Trophoblast cell (in vitro differentiated cells and primary cell): ENCODE results near the gene ERG.

Experiments
- DNase-seq, 2 donors: peaks; one replicate each; pipeline ENCODE4 v3.0.0-alpha.2; 2016
- H2AFZ ChIP-seq: 2 replicates; pipeline ENCODE4 v1.6.1; 2013; ENCODE audit warnings: low read length, moderate library complexity, mild to moderate bottlenecking; ENCODE audit not compliant: insufficient read depth, poor library complexity
- H2AK5ac ChIP-seq: 2 replicates; pipeline ENCODE4 v1.6.1; 2013; ENCODE audit warnings: mild to moderate bottlenecking, low read length
- H2BK120ac ChIP-seq: 2 replicates; pipeline ENCODE4 v1.6.1; 2013; ENCODE audit warnings: low read length, mild to moderate bottlenecking, moderate library complexity; ENCODE audit not compliant: insufficient read depth, poor library complexity
- H2BK12ac ChIP-seq: 2 replicates; pipeline ENCODE4 v1.6.1; 2013; ENCODE audit warnings: mild to moderate bottlenecking, low read length, moderate library complexity
- H2BK5ac ChIP-seq: 2 replicates; pipeline ENCODE4 v1.6.1; 2013; ENCODE audit warnings: low read length, low read depth, moderate library complexity, mild to moderate bottlenecking; ENCODE audit not compliant: poor library complexity
- H3K14ac ChIP-seq: 2 replicates; pipeline ENCODE4 v1.6.1; 2013; ENCODE audit warnings: mild to moderate bottlenecking, low read length
- H3K18ac ChIP-seq: 2 replicates; pipeline ENCODE4 v1.6.1; 2013; ENCODE audit warnings: mild to moderate bottlenecking, low read length
- H3K23ac ChIP-seq: 2 replicates; pipeline ENCODE4 v1.6.1; 2013; ENCODE audit warnings: low read length
- H3K27ac ChIP-seq: 2 replicates; pipeline ENCODE4 v1.5.1; 2013; ENCODE audit warnings: low read depth, mild to moderate bottlenecking, inconsistent platforms, low read length, moderate library complexity
- H3K27me3 ChIP-seq: 2 replicates; pipeline ENCODE4 v1.6.1; 2013; ENCODE audit warnings: inconsistent platforms, mild to moderate bottlenecking, low read length, moderate library complexity; ENCODE audit not compliant: insufficient read depth
- H3K36me3 ChIP-seq, 2 experiments: 1 replicate in 1 of 2; 2 replicates in 1 of 2; pipeline ENCODE4 v1.6.1; 2013; ENCODE audit warnings: low read length in 2 of 2, mild to moderate bottlenecking in 2 of 2, moderate library complexity in 1 of 2; ENCODE audit not compliant: insufficient read depth in 2 of 2, control insufficient read depth in 1 of 2
- H3K4ac ChIP-seq: 2 replicates; pipeline ENCODE4 v1.6.1; 2013; ENCODE audit warnings: low read depth, mild to moderate bottlenecking, low read length, moderate library complexity
- H3K4me1 ChIP-seq, 2 experiments: 1 replicate in 1 of 2; 2 replicates in 1 of 2; pipeline ENCODE4 v1.6.1; 2013; ENCODE audit warnings: low read length in 2 of 2, mild to moderate bottlenecking in 2 of 2, moderate library complexity in 1 of 2; ENCODE audit not compliant: insufficient read depth in 2 of 2, control insufficient read depth in 1 of 2
- H3K4me2 ChIP-seq: 2 replicates; pipeline ENCODE4 v1.6.1; 2013; ENCODE audit warnings: inconsistent platforms, mild to moderate bottlenecking, low read length, moderate library complexity
- H3K4me3 ChIP-seq: 2 replicates; pipeline ENCODE4 v1.5.1; 2013; ENCODE audit warnings: mild to moderate bottlenecking, low read depth, low read length, inconsistent platforms
- H3K79me1 ChIP-seq: one replicate; pipeline ENCODE4 v1.6.1; 2013; ENCODE audit warnings: low read length
- H3K79me2 ChIP-seq: 2 replicates; pipeline ENCODE4 v1.6.1; 2013; ENCODE audit warnings: low read length, mild to moderate bottlenecking; ENCODE audit not compliant: control insufficient read depth, insufficient read depth, poor library complexity
- H3K9ac ChIP-seq: 2 replicates; pipeline ENCODE4 v1.6.1; 2013; ENCODE audit warnings: mild to moderate bottlenecking, low read length
- H3K9me3 ChIP-seq: 2 replicates; pipeline ENCODE4 v1.6.1; 2013; ENCODE audit warnings: low read depth, mild to moderate bottlenecking, control low read depth, inconsistent platforms, low read length; ENCODE audit not compliant: insufficient read depth
- H4K12ac ChIP-seq: 2 replicates; pipeline ENCODE4 v1.6.1; 2013; ENCODE audit warnings: low read depth, mild to moderate bottlenecking, low read length, moderate library complexity
- H4K8ac ChIP-seq: 2 replicates; pipeline ENCODE4 v1.6.1; 2013; ENCODE audit warnings: low read depth, mild to moderate bottlenecking, low read length, moderate library complexity
- H4K91ac ChIP-seq: one replicate; pipeline ENCODE4 v1.6.1; 2013; ENCODE audit warnings: low read depth, mild to moderate bottlenecking, low read length, moderate library complexity
- WGBS: extraction: QIAGEN DNeasy Blood & Tissue Kit; methylation state at CpG from one replicate; pipeline ENCODE4 v1.1.7; 2013; ENCODE audit warnings: missing lambda C conversion rate; ENCODE audit not compliant: insufficient read length, insufficient coverage; ENCODE audit errors: extremely low coverage; 5-methylcytosine and 5-hydroxymethylcytosine counted together

The ERG gene

DNA sequence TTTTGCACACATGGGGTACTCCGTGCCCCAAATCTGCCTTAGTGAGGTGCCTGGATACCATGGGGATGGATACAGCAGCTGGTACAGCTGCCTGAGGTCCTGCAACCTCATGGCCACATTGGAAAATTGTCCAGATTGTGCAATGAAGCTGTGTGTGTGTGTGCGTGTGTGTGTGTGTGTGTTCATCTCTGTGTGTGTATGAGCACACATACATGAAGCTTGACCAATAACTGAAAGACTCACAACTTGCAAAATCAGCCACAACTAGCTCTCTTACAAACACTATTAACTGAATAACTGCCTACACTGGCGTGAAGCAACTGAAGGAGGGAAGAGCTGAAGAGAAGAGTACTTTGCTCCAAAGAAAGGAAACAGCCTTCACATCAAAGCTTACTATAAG, 78.1 kb downstream of the ERG start:
- Histone ChIP-seq H2AFZ (no peak overlapping the region), H3K79me1 (no peaks in the 10 kb centered on the region), H3K27me3 (no peaks in the 10 kb centered on the region), H2BK120ac (no peak overlapping the region), H3K18ac (no peak overlapping the region), H4K8ac (no peak overlapping the region), H3K9ac (no peak overlapping the region), H3K9me3 (no peaks in the 10 kb centered on the region), H3K4ac (no peak overlapping the region), H2AK5ac (no peak overlapping the region), H3K4me3 (no peak overlapping the region), H3K36me3 (no peaks in the 10 kb centered on the region), H3K4me1 (no peaks in the 10 kb centered on the region), H2BK5ac (no peak overlapping the region), H3K79me2 (no peaks in the 10 kb centered on the region), H4K12ac (no peak overlapping the region), H3K27ac (no peak overlapping the region), H3K4me2 (no peak overlapping the region), H3K14ac (no peak overlapping the region), H3K23ac (no peak overlapping the region), H4K91ac (no peak overlapping the region), H2BK12ac (no peak overlapping the region)
- WGBS: no CpG with 5 or more reads among the region's 3 CpGs
- DNase-seq: no peak

DNA sequence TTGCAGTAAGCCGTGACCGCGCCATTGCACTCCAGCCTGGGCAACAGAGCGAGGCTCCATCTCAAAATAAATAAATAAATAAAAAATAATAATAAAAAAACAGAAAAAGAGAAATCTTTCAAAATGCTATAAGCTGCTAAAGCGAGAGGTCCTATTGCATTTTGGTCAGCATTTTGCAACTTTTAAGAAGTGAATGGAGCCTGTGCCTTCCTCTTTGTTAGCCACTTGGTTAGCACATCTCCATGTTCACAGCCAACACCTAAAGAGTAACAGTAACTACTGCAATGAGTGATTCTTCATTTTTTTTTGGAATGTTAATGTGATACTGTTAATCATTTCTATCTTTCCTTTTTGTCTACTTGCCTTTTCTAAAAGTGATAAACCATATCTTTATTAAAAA, 80.6 kb downstream of the ERG start:
- no peak overlapping the region for H3K4me3 ChIP-seq
- H3K4me2 ChIP-seq: no peak overlapping the region
- H3K18ac ChIP-seq: no peak overlapping the region
- no peak overlapping the region for H3K14ac ChIP-seq
- H2BK5ac ChIP-seq: no peak overlapping the region
- H4K91ac ChIP-seq: no peak overlapping the region
- H4K8ac ChIP-seq: no peak overlapping the region
- no peak overlapping the region for H3K23ac ChIP-seq
- H3K4me1 ChIP-seq: no peaks in the 10 kb centered on the region
- no peaks in the 10 kb centered on the region for H3K79me1 ChIP-seq
- no peak overlapping the region for H2BK12ac ChIP-seq
- H3K9ac ChIP-seq: no peak overlapping the region
- no peak overlapping the region for H4K12ac ChIP-seq
- H2AK5ac ChIP-seq: no peak overlapping the region
- DNase-seq: no peak
- no CpG with 5 or more reads among the region's 5 CpGs for WGBS
- H3K4ac ChIP-seq: no peak overlapping the region
- no peak overlapping the region for H3K27ac ChIP-seq
- no peak overlapping the region for H2BK120ac ChIP-seq
- no peaks in the 10 kb centered on the region for H3K79me2 ChIP-seq
- H3K9me3 ChIP-seq: no peaks in the 10 kb centered on the region
- H3K27me3 ChIP-seq: no peaks in the 10 kb centered on the region
- no peak overlapping the region for H2AFZ ChIP-seq
- H3K36me3 ChIP-seq: no peaks in the 10 kb centered on the region

DNA sequence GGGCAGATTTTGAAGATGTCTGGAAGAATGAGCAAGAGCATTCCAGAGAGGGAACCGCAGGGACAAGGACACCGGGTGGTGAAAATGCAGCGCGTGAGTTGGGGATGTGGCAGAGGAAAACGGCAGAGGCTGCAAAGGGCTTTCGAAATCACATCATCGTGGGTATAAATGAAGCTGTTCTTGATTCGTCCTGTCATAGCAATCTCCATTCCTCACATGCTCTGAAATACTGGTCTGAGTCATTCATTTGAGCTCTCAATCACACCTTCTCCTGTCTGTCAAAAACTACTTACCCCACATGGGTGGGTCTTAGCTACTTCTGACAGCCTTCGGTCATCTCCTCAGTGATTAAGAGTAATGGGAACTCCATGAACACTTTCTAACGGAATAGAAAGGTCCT, 81.5 kb downstream of the ERG start:
- Histone ChIP-seq H4K12ac (no peak overlapping the region), H3K14ac (no peak overlapping the region), H3K36me3 (no peaks in the 10 kb centered on the region), H3K27ac (no peak overlapping the region), H2AK5ac (no peak overlapping the region), H3K9me3 (no peaks in the 10 kb centered on the region), H4K91ac (no peak overlapping the region), H2BK5ac (no peak overlapping the region), H3K27me3 (no peaks in the 10 kb centered on the region), H4K8ac (no peak overlapping the region), H3K4me1 (no peaks in the 10 kb centered on the region), H3K23ac (no peak overlapping the region), H3K9ac (no peak overlapping the region), H3K79me2 (no peaks in the 10 kb centered on the region), H3K18ac (no peak overlapping the region), H3K4ac (no peak overlapping the region), H3K79me1 (no peaks in the 10 kb centered on the region), H2AFZ (no peak overlapping the region), H2BK12ac (no peak overlapping the region), H3K4me2 (no peak overlapping the region), H3K4me3 (no peak overlapping the region), H2BK120ac (no peak overlapping the region)
- DNase-seq: peak; percentile 4 to 34
- no CpG with 5 or more reads among the region's 10 CpGs for WGBS

DNA sequence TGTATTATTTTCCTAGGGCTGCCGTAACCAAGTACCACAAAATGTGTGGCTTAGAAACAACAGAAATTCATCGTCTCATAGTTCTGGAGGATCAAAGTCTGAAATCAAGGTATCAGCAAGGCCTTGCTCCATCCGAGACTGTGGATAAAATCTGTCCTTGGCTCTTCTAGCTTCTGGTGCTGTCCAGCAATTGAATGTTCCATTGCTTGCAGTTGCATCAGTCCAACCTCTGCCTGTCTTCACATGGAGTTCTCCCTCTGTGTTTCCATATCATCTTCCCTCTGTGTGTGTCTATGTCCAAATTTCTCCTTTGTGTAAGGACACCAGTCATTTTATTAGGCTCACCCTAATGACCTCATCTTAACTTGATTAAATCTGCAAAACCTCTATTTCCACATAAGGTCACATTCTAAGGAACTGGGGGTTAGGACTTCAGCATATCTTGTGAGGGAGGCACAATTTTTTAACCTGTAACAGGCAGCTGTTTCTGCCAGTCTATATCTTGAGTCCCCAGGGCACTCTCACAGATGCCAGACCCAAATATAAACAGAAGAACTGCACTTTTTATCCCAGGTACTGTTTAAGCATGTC, 84.2 kb downstream of the ERG start:
- Histone ChIP-seq H4K91ac (no peak overlapping the region), H3K79me1 (no peaks in the 10 kb centered on the region), H3K27ac (no peak overlapping the region), H2AK5ac (no peak overlapping the region), H2BK5ac (no peak overlapping the region), H3K4me3 (no peak overlapping the region), H3K4me1 (no peaks in the 10 kb centered on the region), H2BK12ac (no peak overlapping the region), H3K9ac (no peak overlapping the region), H3K4ac (no peak overlapping the region), H3K36me3 (no peaks in the 10 kb centered on the region), H3K14ac (no peak overlapping the region), H4K8ac (no peak overlapping the region), H3K4me2 (no peak overlapping the region), H3K23ac (no peak overlapping the region), H3K9me3 (no peaks in the 10 kb centered on the region), H2BK120ac (no peak overlapping the region), H3K79me2 (no peaks in the 10 kb centered on the region), H3K27me3 (no peaks in the 10 kb centered on the region), H2AFZ (no peak overlapping the region), H3K18ac (no peak overlapping the region), H4K12ac (no peak overlapping the region)
- DNase-seq: no peak
- no CpG with 5 or more reads among the region's 3 CpGs for WGBS
